BJ (cell line): ENCODE data around the gene PADI2. TPM values are rescaled to one million over a fixed set of nuclear protein-coding genes. Genes with fewer than 3 reads are reported as not detected.
A peak's percentile ranks its signal among the peaks of the same experiment; 100 is the strongest.

Experiments
- CTCF ChIA-PET: fragments of 350-600 bp; formaldehyde crosslinking; extraction: SDS; loops from one replicate; lab custom pipeline; 2021; ENCODE audit warnings: antibody characterized with exemption, inconsistent platforms; lab: Yijun Ruan, JAX
- POLR2A ChIA-PET: fragments of 300-600 bp; sonication (Branson Sonifier 250); formaldehyde crosslinking; extraction: SDS; loops from one replicate; lab custom pipeline; 2021; ENCODE audit warnings: antibody characterized with exemption; lab: Charles Lee
- DNase-seq: peaks from one replicate; pipeline ENCODE4 v3.0.0-alpha.2; 2011; ENCODE audit warnings: low read depth
- H3K27me3 ChIP-seq: 2 replicates; pipeline ENCODE4 v1.6.0; 2011; ENCODE audit warnings: low read length; ENCODE audit not compliant: control insufficient read depth, insufficient read depth
- H3K36me3 ChIP-seq: 2 replicates; pipeline ENCODE4 v1.5.1; 2011; ENCODE audit warnings: low read length; ENCODE audit not compliant: control insufficient read depth, insufficient read depth
- H3K4me3 ChIP-seq: 2 replicates; pipeline ENCODE4 v1.5.1; 2011; ENCODE audit warnings: low read depth, mild to moderate bottlenecking, control low read depth, low read length
- polyA plus RNA-seq: library from polyadenylated mRNA; depleted of rRNA; stranded (reverse); fragments of >200 nt; gene quantifications from 2 replicates; pipeline ENCODE4 v1.2.3, GENCODE V29; 2011
- TF ChIP-seq, protein P1 (sequence below): IDR thresholded peaks from 2 replicates; pipeline ENCODE4 v1.5.1; 2011; ENCODE audit warnings: low read depth, mild to moderate bottlenecking, control low read depth, inconsistent platforms, low read length, moderate library complexity; ENCODE audit not compliant: insufficient read depth

Gene PADI2
- polyA plus RNA-seq, 1 experiment: 0.15 TPM

- DNase-seq: no peak
- CTCF ChIA-PET: interaction anchor here (0.6 to 6.3 kb wide), 4 partner anchors 9 to 97 kb away, joined by 3 to 81 read pairs (median 38); no protein-coding TSS in a partner anchor
- Histone ChIP-seq H3K4me3 (no peak overlapping the region), H3K36me3 (peaks cover 7% of the 10 kb centered on the region), H3K27me3 (no peaks in the 10 kb centered on the region)
- TF ChIP-seq, protein P1, sequence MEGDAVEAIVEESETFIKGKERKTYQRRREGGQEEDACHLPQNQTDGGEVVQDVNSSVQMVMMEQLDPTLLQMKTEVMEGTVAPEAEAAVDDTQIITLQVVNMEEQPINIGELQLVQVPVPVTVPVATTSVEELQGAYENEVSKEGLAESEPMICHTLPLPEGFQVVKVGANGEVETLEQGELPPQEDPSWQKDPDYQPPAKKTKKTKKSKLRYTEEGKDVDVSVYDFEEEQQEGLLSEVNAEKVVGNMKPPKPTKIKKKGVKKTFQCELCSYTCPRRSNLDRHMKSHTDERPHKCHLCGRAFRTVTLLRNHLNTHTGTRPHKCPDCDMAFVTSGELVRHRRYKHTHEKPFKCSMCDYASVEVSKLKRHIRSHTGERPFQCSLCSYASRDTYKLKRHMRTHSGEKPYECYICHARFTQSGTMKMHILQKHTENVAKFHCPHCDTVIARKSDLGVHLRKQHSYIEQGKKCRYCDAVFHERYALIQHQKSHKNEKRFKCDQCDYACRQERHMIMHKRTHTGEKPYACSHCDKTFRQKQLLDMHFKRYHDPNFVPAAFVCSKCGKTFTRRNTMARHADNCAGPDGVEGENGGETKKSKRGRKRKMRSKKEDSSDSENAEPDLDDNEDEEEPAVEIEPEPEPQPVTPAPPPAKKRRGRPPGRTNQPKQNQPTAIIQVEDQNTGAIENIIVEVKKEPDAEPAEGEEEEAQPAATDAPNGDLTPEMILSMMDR: no peak
- POLR2A ChIA-PET: no interaction called here
Measured at GRCh38 chr1:17047924-17048323, 71.3 kb downstream of the PADI2 start.

DNA sequence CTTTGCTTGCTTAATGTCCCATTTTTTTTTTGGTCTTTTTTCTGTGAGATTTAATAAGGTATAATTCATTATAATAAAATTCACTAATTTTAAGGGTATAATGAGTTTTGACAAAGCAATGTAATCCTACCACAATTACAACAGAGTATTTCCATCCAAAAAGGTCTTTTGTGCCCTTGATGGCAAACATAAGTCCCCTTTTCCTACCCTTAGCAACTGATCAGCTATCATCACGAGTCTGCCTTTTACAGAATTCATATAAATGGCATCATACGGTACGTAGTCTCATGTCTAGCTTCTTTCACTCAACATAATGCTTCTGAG lies 73.0 kb downstream of the PADI2 start:
- CTCF ChIA-PET: interaction anchor here (0.6 to 6.3 kb wide), 20 partner anchors 10 to 831 kb away, joined by 3 to 81 read pairs (median 5); no protein-coding TSS in a partner anchor
- TF ChIP-seq, protein P1: no peak
- Histone ChIP-seq H3K36me3 (peaks cover 9% of the 10 kb centered on the region), H3K4me3 (no peak overlapping the region), H3K27me3 (no peaks in the 10 kb centered on the region)
- POLR2A ChIA-PET: interaction anchor here (0.5 to 0.6 kb wide), 2 partner anchors 82 to 95 kb away, joined by 5 to 6 read pairs; no protein-coding TSS in a partner anchor
- DNase-seq: no peak

DNA sequence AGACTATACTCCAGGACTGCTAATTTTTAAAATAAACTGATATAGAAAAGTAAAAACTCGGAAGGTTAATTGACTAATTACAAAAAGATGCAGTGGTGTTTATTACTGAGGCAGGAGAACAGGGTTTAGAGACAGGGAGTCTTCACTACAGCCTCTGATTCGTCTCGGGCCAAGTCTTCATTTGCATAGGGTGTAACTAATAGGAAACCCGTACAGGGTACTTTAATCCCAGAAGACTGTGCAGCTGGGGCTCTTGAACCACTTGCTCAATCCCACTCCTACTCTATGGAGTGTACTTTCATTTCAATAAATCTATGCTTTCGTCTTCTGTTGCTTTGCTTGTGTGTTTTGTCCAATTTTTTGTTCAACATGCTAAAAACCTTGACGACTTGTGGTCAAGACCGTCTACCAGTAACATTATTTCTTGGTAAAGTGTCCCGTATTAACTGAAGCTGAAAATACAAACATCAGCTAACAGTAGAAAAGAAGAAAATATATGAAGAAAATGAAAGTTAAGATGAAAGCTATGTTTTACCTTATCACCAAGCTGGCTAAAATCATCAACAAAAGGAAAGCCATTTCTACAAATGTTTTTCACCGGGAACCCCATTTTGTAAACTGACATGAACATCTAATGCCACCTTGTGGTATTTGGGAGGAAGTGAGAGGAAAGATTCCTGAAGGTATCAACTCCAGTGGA lies 73.5 kb downstream of the PADI2 start:
- ChIA-PET CTCF (interaction anchor here (0.6 to 6.3 kb wide), 21 partner anchors 10 to 831 kb away, joined by 3 to 81 read pairs (median 5); no protein-coding TSS in a partner anchor), POLR2A (interaction anchor here (0.6 kb wide), 1 partner anchor 94 kb away, joined by 5 read pairs; no protein-coding TSS in a partner anchor)
- TF ChIP-seq, protein P1: peak; percentile 74
- peak; percentile 8 for DNase-seq
- Histone ChIP-seq H3K36me3 (peaks cover 9% of the 10 kb centered on the region), H3K4me3 (0 out of 2 replicates have a peak overlapping the region, but pooled peaks have one; percentile 10), H3K27me3 (no peaks in the 10 kb centered on the region)

DNA sequence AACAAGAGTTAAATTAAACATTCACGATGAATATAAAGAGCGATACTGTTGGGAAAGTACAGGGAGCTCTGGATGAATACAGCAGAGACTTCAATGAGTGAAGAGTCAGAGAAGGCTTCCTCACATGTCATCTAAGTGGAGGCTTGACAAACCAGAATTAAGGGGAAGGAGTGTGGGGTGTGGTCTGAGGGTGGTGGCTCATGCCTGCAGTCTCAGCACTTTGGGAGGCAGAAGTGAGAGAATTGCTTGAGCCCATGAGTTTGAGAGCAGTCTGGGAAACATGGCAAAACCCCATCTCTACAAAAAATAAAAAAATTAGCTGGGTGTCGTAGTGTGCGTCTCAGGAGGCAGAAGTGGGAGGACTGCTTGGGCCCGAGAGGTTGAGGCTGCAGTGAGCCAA lies 74.1 kb downstream of the PADI2 start:
- DNase-seq: no peak
- TF ChIP-seq, protein P1: no peak
- ChIA-PET POLR2A (no interaction called here), CTCF (interaction anchor here (1.0 to 6.3 kb wide), 9 partner anchors 9 to 102 kb away, joined by 3 to 81 read pairs (median 13); no protein-coding TSS in a partner anchor)
- H3K4me3 ChIP-seq: no peak overlapping the region
- H3K27me3 ChIP-seq: no peaks in the 10 kb centered on the region
- H3K36me3 ChIP-seq: peaks cover 9% of the 10 kb centered on the region

- Histone ChIP-seq H3K27me3 (no peaks in the 10 kb centered on the region), H3K4me3 (no peak overlapping the region), H3K36me3 (peaks cover 7% of the 10 kb centered on the region)
- ChIA-PET CTCF (interaction anchor here (1.0 to 6.3 kb wide), 4 partner anchors 57 to 94 kb away, joined by 3 to 81 read pairs (median 29); no protein-coding TSS in a partner anchor), POLR2A (no interaction called here)
- DNase-seq: no peak
- TF ChIP-seq, protein P1: no peak
Measured at GRCh38 chr1:17043676-17044075, 75.6 kb downstream of the PADI2 start.
